ENCODE data around the gene MTOR. TPM values are rescaled to one million over a fixed set of nuclear protein-coding genes. Genes with fewer than 3 reads are reported as not detected.
"Not testable (repeated sequence)": the region's sequence is repeated elsewhere in the genome, so short reads cannot be mapped to it uniquely, and the experiment has no call there.

The MTOR gene
- total RNA-seq, 1 donor from 2014 or later: 82.4 TPM

- Mint-ChIP-seq H3K27ac (ENCODE audit: unreplicated experiment) (no peak overlapping the region), H3K9me3 (ENCODE audit: unreplicated experiment) (peaks cover 11% of the 10 kb centered on the region), H3K4me3 (ENCODE audit: unreplicated experiment) (no peak overlapping the region), H3K36me3 (ENCODE audit: unreplicated experiment) (peaks cover 7% of the 10 kb centered on the region), H3K27me3 (ENCODE audit: unreplicated experiment) (peaks cover 13% of the 10 kb centered on the region), H3K4me1 (ENCODE audit: low read depth, unreplicated experiment) (peaks cover 26% of the 10 kb centered on the region)
- no peak for DNase-seq
- TF ChIP-seq CTCF (IDR thresholded peaks at IDR 0.05; ENCODE audit: partially characterized antibody, unreplicated experiment): no peak
These were observed 194.4 kb downstream of the MTOR start for GRCh38 chr1:11067716-11068599.

GRCh38 chr1:11065796-11066195 lies 196.6 kb downstream of the MTOR start:
- no peak for DNase-seq
- Mint-ChIP-seq H3K36me3 (ENCODE audit: unreplicated experiment) (no peaks in the 10 kb centered on the region), H3K4me3 (ENCODE audit: unreplicated experiment) (no peak overlapping the region), H3K4me1 (ENCODE audit: low read depth, unreplicated experiment) (peaks cover 16% of the 10 kb centered on the region), H3K9me3 (ENCODE audit: unreplicated experiment) (peaks cover 2% of the 10 kb centered on the region), H3K27ac (ENCODE audit: unreplicated experiment) (no peak overlapping the region), H3K27me3 (ENCODE audit: unreplicated experiment) (peaks cover 4% of the 10 kb centered on the region)
- no peak for TF ChIP-seq CTCF (IDR thresholded peaks at IDR 0.05; ENCODE audit: partially characterized antibody, unreplicated experiment)

- TF ChIP-seq CTCF (IDR thresholded peaks at IDR 0.05; ENCODE audit: partially characterized antibody, unreplicated experiment): no peak
- Mint-ChIP-seq H3K9me3 (ENCODE audit: unreplicated experiment) (peaks cover 4% of the 10 kb centered on the region), H3K36me3 (ENCODE audit: unreplicated experiment) (no peaks in the 10 kb centered on the region), H3K27ac (ENCODE audit: unreplicated experiment) (no peak overlapping the region), H3K27me3 (ENCODE audit: unreplicated experiment) (peaks cover 8% of the 10 kb centered on the region), H3K4me3 (ENCODE audit: unreplicated experiment) (no peak overlapping the region), H3K4me1 (ENCODE audit: low read depth, unreplicated experiment) (peaks cover 18% of the 10 kb centered on the region)
- no peak for DNase-seq
These were observed 197.4 kb downstream of the MTOR start for GRCh38 chr1:11064942-11065341.

- H3K27me3 Mint-ChIP-seq (ENCODE audit: unreplicated experiment); H3K36me3 Mint-ChIP-seq (ENCODE audit: unreplicated experiment); H3K4me3 Mint-ChIP-seq (ENCODE audit: unreplicated experiment); H3K4me1 Mint-ChIP-seq (ENCODE audit: low read depth, unreplicated experiment); H3K27ac Mint-ChIP-seq (ENCODE audit: unreplicated experiment); H3K9me3 Mint-ChIP-seq (ENCODE audit: unreplicated experiment); DNase-seq: not testable (repeated sequence)
These were observed 198.3 kb downstream of the MTOR start for GRCh38 chr1:11063937-11064537.

- DNase-seq: no peak
- H3K4me3 Mint-ChIP-seq (ENCODE audit: unreplicated experiment): no peak overlapping the region
These were observed 199.4 kb downstream of the MTOR start for GRCh38 chr1:11062965-11063401.

More at GRCh38 chr1:11062965-11063401, 199.4 kb downstream of the MTOR start:
- Mint-ChIP-seq H3K9me3 (ENCODE audit: unreplicated experiment) (peaks cover 4% of the 10 kb centered on the region), H3K4me1 (ENCODE audit: low read depth, unreplicated experiment) (peaks cover 6% of the 10 kb centered on the region), H3K27ac (ENCODE audit: unreplicated experiment) (no peak overlapping the region), H3K27me3 (ENCODE audit: unreplicated experiment) (peaks cover 5% of the 10 kb centered on the region), H3K36me3 (ENCODE audit: unreplicated experiment) (no peaks in the 10 kb centered on the region)
- no peak for TF ChIP-seq CTCF (IDR thresholded peaks at IDR 0.05; ENCODE audit: partially characterized antibody, unreplicated experiment)
